ENCODE data around the gene IL15RA.

Gene IL15RA

GRCh38 chr10:6019796-6020195, 42.5 kb upstream of the IL15RA start:
- DNase-seq (ENCODE audit: low read depth) = no peak
- no peak for TF ChIP-seq CTCF (IDR thresholded peaks at IDR 0.05; ENCODE audit: control insufficient read depth, extremely low read depth, insufficient read depth)
- H3K4me3 ChIP-seq (ENCODE audit: low read depth, low read length) = no peak overlapping the region

GRCh38 chr10:6019010-6019782, 41.9 kb upstream of the IL15RA start:
- TF ChIP-seq CTCF (IDR thresholded peaks at IDR 0.05; ENCODE audit: control insufficient read depth, extremely low read depth, insufficient read depth) = no peak
- DNase-seq (ENCODE audit: low read depth) = no peak
- H3K4me3 ChIP-seq (ENCODE audit: low read depth, low read length) = no peak overlapping the region

GRCh38 chr10:6018422-6018821, 41.1 kb upstream of the IL15RA start:
- no peak overlapping the region for H3K4me3 ChIP-seq (ENCODE audit: low read depth, low read length)
- DNase-seq (ENCODE audit: low read depth) = no peak
- TF ChIP-seq CTCF (IDR thresholded peaks at IDR 0.05; ENCODE audit: control insufficient read depth, extremely low read depth, insufficient read depth) = no peak

GRCh38 chr10:6017781-6018354, 40.5 kb upstream of the IL15RA start:
- H3K4me3 ChIP-seq (ENCODE audit: low read depth, low read length) = no peak overlapping the region
- TF ChIP-seq CTCF (IDR thresholded peaks at IDR 0.05; ENCODE audit: control insufficient read depth, extremely low read depth, insufficient read depth) = no peak
- DNase-seq (ENCODE audit: low read depth) = no peak

- TF ChIP-seq CTCF (IDR thresholded peaks at IDR 0.05; ENCODE audit: control insufficient read depth, extremely low read depth, insufficient read depth) = peak; percentile 72
- DNase-seq (ENCODE audit: low read depth) = no peak
- H3K4me3 ChIP-seq (ENCODE audit: low read depth, low read length) = no peak overlapping the region
These were observed 37.0 kb upstream of the IL15RA start for GRCh38 chr10:6014241-6014761.

- DNase-seq (ENCODE audit: low read depth) = no peak
- TF ChIP-seq CTCF (IDR thresholded peaks at IDR 0.05; ENCODE audit: control insufficient read depth, extremely low read depth, insufficient read depth) = no peak
- H3K4me3 ChIP-seq (ENCODE audit: low read depth, low read length) = no peak overlapping the region
These were observed 36.3 kb upstream of the IL15RA start for GRCh38 chr10:6013413-6014192.

Measured in LNCaP clone FGC (cell line).